Nephron progenitor cell (in vitro differentiated cells): Measurements from ENCODE around the gene BAZ2B.
"Not testable (repeated sequence)": the region's sequence is repeated elsewhere in the genome, so short reads cannot be mapped to it uniquely, and the experiment has no call there.

Source experiments
- DNase-seq: peaks from one replicate; pipeline ENCODE4 v3.0.0; 2021
- H3K27ac Mint-ChIP-seq: 2 replicates; pipeline ENCODE4 v1.8.0; 2021; ENCODE audit warnings: mild to moderate bottlenecking, moderate library complexity, mixed read lengths
- H3K27me3 Mint-ChIP-seq: 2 replicates; pipeline ENCODE4 v1.8.0; 2021; ENCODE audit warnings: mild to moderate bottlenecking, low read depth, mixed read lengths; ENCODE audit not compliant: poor library complexity
- H3K36me3 Mint-ChIP-seq: 2 replicates; pipeline ENCODE4 v1.8.0; 2021; ENCODE audit warnings: low read depth, mixed read lengths
- H3K4me1 Mint-ChIP-seq: 2 replicates; pipeline ENCODE4 v1.8.0; 2021; ENCODE audit warnings: mixed read lengths
- H3K4me3 Mint-ChIP-seq: 2 replicates; pipeline ENCODE4 v1.8.0; 2021; ENCODE audit warnings: mild to moderate bottlenecking, moderate library complexity, mixed read lengths
- H3K9me3 Mint-ChIP-seq: 2 replicates; pipeline ENCODE4 v1.8.0; 2021; ENCODE audit warnings: mild to moderate bottlenecking, moderate library complexity, mixed read lengths
- TF ChIP-seq, protein P1 (sequence below): fragments of 200-600 bp; sonication (generic); IDR thresholded peaks from 2 replicates; pipeline ENCODE4 v1.5.0; 2021; ENCODE audit warnings: antibody characterized with exemption

The BAZ2B gene

DNA sequence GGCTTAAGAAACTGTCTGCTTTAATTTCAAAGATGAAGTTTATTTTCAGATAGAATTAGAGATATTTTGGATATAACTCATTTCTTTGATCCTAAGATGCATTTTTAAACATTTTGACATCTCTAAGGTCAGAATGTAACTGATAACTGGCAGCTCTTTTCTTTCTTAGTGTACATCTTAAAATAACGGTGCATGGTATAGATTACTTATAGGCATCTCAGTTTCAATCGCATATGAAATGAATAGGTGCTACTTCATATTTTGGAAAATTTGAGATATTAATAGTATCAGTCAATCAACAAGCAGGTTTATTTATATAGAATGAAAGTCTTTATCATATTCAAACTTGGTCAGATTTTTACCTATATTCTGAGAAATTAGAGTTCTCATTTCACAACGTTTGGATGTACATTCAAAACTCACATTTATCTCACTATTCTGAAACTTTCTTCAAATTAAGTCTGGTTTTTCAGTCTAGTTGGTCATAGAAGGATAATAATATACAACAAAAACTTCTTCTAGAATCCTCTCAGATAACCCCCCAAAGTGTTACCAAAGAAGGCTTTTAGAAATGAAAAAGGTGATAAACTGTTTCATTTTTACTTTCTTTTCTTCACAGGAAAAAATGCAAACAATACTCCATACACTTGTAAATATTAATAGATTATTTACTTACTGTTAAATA is 207.1 kb downstream of the BAZ2B start:
- TF ChIP-seq, protein P1, sequence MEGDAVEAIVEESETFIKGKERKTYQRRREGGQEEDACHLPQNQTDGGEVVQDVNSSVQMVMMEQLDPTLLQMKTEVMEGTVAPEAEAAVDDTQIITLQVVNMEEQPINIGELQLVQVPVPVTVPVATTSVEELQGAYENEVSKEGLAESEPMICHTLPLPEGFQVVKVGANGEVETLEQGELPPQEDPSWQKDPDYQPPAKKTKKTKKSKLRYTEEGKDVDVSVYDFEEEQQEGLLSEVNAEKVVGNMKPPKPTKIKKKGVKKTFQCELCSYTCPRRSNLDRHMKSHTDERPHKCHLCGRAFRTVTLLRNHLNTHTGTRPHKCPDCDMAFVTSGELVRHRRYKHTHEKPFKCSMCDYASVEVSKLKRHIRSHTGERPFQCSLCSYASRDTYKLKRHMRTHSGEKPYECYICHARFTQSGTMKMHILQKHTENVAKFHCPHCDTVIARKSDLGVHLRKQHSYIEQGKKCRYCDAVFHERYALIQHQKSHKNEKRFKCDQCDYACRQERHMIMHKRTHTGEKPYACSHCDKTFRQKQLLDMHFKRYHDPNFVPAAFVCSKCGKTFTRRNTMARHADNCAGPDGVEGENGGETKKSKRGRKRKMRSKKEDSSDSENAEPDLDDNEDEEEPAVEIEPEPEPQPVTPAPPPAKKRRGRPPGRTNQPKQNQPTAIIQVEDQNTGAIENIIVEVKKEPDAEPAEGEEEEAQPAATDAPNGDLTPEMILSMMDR: no peak
- Mint-ChIP-seq H3K27ac (no peak overlapping the region), H3K9me3 (peaks cover 4% of the 10 kb centered on the region), H3K4me1 (no peaks in the 10 kb centered on the region), H3K27me3 (no peaks in the 10 kb centered on the region), H3K36me3 (peaks cover 76% of the 10 kb centered on the region), H3K4me3 (no peak overlapping the region)
- no peak for DNase-seq

DNA sequence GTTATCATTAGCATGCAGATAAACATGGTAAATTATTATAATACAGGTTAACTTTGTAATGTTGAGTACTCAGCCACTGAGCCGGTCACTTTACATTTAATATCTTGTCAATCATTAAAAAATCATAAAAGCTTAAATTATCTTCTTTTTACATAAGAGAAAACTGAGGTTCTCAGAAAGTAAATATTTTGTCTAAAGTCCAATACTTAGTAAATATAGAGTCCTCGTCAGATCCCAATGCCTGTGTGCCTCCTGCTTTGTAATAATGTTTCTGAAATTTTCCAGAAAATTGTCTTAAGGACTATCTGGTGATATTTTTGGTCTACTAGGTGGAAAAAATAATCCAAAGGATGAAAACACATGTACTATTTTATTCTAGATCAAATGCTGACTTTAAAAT is 213.6 kb downstream of the BAZ2B start:
- DNase-seq: no peak
- Mint-ChIP-seq H3K4me1 (peaks cover 5% of the 10 kb centered on the region), H3K36me3 (peaks cover 41% of the 10 kb centered on the region), H3K27ac (no peak overlapping the region), H3K9me3 (peaks cover 4% of the 10 kb centered on the region), H3K4me3 (no peak overlapping the region), H3K27me3 (no peaks in the 10 kb centered on the region)
- TF ChIP-seq, protein P1: no peak

DNA sequence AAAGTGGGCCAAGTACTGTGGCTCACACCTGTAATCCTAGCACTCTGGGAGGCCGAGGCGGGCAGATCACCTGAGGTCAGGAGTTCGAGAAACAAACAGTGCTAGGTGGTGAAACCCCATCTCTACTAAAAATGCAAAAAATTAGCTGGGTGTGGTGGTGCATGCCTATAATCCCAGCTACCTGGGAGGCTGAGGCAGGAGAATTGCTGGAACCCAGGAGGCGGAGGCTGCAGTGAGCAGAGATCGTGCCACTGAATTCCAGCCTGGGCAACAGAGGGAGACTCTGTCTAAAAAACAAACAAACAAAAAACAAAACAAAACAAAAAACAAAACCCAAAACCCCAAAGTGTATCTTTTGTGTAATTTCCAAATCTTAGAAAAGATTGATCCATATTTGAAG is 214.2 kb downstream of the BAZ2B start:
- peaks cover 36% of the 10 kb centered on the region for H3K36me3 Mint-ChIP-seq
- H3K27me3 Mint-ChIP-seq: not testable (repeated sequence)

DNA sequence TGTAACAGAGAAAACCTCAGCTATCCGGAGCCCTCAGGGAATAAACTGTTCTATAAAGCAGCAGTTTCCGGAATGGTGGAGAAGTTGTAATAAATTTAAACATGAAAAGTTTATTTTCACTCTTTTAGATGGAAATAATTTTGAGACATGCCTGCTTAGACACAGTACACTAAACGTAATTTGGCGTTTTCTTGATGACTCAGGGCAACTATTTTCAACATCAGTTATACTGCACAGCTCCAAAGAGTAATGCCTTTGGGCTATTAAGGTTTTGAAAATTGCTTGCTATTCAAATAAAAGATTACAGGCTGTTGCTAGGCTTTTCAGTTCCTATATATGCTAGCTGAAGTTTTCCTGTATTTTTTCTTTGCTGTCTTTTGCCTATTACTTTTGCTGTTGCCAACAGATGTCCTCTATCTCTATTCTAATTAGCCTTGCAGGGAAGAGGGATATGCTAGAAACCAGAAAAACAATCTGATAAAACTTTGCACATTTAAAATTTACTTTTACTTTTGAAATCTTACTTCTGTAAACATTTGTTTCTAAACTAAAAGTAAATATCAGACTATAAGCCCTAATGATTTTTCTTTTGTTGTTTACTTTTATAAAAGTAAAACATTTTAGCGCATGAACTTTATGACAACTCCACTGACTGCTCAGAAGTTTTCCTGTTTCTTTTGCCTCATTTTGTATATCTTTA is 216.5 kb downstream of the BAZ2B start:
- no peak for DNase-seq
- TF ChIP-seq, protein P1: no peak
- Mint-ChIP-seq H3K27ac (no peak overlapping the region), H3K4me3 (no peak overlapping the region), H3K27me3 (no peaks in the 10 kb centered on the region), H3K9me3 (no peaks in the 10 kb centered on the region), H3K36me3 (peaks cover 23% of the 10 kb centered on the region), H3K4me1 (peaks cover 6% of the 10 kb centered on the region)

More for the DNA sequence above, 214.2 kb downstream of the BAZ2B start:
- H3K27ac Mint-ChIP-seq, DNase-seq, H3K9me3 Mint-ChIP-seq, H3K4me1 Mint-ChIP-seq, H3K4me3 Mint-ChIP-seq: not testable (repeated sequence)

DNA sequence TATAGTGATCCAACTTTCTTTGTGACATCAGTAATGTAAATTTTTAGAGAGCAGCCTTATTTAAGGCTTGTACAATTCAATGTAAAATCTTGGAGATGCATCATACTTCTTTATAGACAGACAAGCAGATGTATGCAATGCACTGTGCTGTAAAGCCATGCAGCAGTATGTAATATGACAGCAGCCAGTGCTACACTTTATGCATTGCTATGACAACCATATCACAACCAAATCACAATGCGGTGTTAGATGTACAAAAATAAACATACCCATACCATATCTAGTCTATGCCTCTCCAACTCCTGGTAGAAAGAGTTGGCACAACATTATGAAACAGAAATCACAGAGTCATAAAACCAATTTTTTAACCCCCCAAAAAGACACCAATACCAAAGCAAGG is 219.5 kb downstream of the BAZ2B start:
- no peaks in the 10 kb centered on the region for H3K9me3 Mint-ChIP-seq
- H3K36me3 Mint-ChIP-seq: peaks cover 29% of the 10 kb centered on the region
- no peak overlapping the region for H3K27ac Mint-ChIP-seq
- DNase-seq: no peak
- H3K27me3 Mint-ChIP-seq: no peaks in the 10 kb centered on the region
- H3K4me3 Mint-ChIP-seq: no peak overlapping the region
- TF ChIP-seq, protein P1: no peak
- peaks cover 6% of the 10 kb centered on the region for H3K4me1 Mint-ChIP-seq

DNA sequence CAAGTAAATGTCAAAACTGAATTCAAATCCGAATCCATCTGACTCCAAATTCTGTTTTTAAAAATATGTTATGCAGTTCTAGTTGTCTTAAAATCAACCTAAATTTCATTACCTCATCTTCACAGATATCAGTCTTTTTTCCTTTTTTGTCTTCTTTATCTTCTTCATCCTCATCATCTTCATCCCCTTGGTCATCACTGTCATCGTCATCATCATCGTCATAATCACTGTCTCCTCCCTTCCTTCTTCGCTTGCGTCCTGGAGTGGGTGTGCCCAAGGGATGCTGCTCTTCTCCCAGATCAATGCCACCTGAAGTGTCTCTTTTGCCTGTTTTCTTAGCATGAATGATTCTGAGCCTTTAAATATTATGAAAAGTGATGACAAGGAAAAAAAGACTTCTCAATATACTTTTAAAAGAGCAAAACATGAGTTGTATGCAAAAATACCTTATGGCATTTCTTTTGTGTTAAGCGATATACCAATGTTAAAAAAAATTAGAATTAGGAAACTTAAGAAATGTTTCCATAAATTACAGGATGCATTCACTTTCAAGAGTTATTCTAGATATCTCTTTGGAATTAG is 233.8 kb downstream of the BAZ2B start:
- Mint-ChIP-seq H3K27ac (no peak overlapping the region), H3K27me3 (no peaks in the 10 kb centered on the region), H3K36me3 (peaks cover 37% of the 10 kb centered on the region), H3K4me3 (no peak overlapping the region), H3K4me1 (no peaks in the 10 kb centered on the region), H3K9me3 (no peaks in the 10 kb centered on the region)
- no peak for DNase-seq
- TF ChIP-seq, protein P1: no peak
